Activated T-helper 1 cell treated with anti-CD3 and anti-CD28 coated beads, Interleukin-12 subunit alpha, Interleukin-12 subunit beta, Interleukin-2, Interleukin-4 antibody, amounts not matched to agents 30 ng/mL and 10 ng/mL and 1 ng/mL, durations not matched to agents 14 hours and 24 hours and 36 hours (primary cell): ENCODE measurements around the gene CEP112. TPM values are rescaled to one million over a fixed set of nuclear protein-coding genes. Genes with fewer than 3 reads are reported as not detected.

ENCODE experiments used
- DNase-seq: peaks from one replicate; pipeline ENCODE4 v3.0.0; 2021; ENCODE audit warnings: low spot score
- H3K27ac Mint-ChIP-seq: one replicate; pipeline ENCODE4 v1.8.0; 2021; ENCODE audit warnings: mild to moderate bottlenecking, mixed read lengths
- H3K27me3 Mint-ChIP-seq: one replicate; pipeline ENCODE4 v1.8.0; 2022; ENCODE audit warnings: mild to moderate bottlenecking, moderate library complexity, mixed read lengths; ENCODE audit not compliant: insufficient read depth
- H3K36me3 Mint-ChIP-seq: one replicate; pipeline ENCODE4 v1.8.0; 2021; ENCODE audit warnings: low read depth, mixed read lengths
- H3K4me1 Mint-ChIP-seq: one replicate; pipeline ENCODE4 v1.8.0; 2021; ENCODE audit warnings: low read depth, mixed read lengths
- H3K4me3 Mint-ChIP-seq: one replicate; pipeline ENCODE4 v1.8.0; 2021; ENCODE audit warnings: mild to moderate bottlenecking, moderate library complexity, mixed read lengths
- H3K9me3 Mint-ChIP-seq: one replicate; pipeline ENCODE4 v1.8.0; 2021; ENCODE audit warnings: mixed read lengths
- intact Hi-C: fragments of 100-400 bp; cut with micrococcal nuclease; formaldehyde crosslinking; loops from one replicate; pipeline ENCODE4 v1.15.1; 2024
- total RNA-seq: library from RNA; stranded (reverse); gene quantifications from 2 replicates; pipeline ENCODE4 v1.2.3, GENCODE V29; 2022

The CEP112 gene
- total RNA-seq, 1 donor from 2014 or later, result 1.7 TPM

- Mint-ChIP-seq H3K4me1 (peaks cover 17% of the 10 kb centered on the region), H3K27ac (no peak overlapping the region), H3K27me3 (peaks cover 2% of the 10 kb centered on the region), H3K4me3 (no peak overlapping the region), H3K9me3 (no peaks in the 10 kb centered on the region), H3K36me3 (no peaks in the 10 kb centered on the region)
- DNase-seq, result no peak
- intact Hi-C loops, result no loop called here
These were observed 115.3 kb downstream of the CEP112 start for GRCh38 chr17:66076546-66077190.

- H3K4me1 Mint-ChIP-seq, result peaks cover 17% of the 10 kb centered on the region
- intact Hi-C loops, result no loop called here
- H3K27me3 Mint-ChIP-seq, result peaks cover 6% of the 10 kb centered on the region
- no peak overlapping the region for H3K27ac Mint-ChIP-seq
- no peak for DNase-seq
- H3K9me3 Mint-ChIP-seq, result no peaks in the 10 kb centered on the region
- no peaks in the 10 kb centered on the region for H3K36me3 Mint-ChIP-seq
- no peak overlapping the region for H3K4me3 Mint-ChIP-seq
These were observed 118.5 kb downstream of the CEP112 start for GRCh38 chr17:66073384-66073783.

- intact Hi-C loops, result no loop called here
- H3K36me3 Mint-ChIP-seq, result no peaks in the 10 kb centered on the region
- peaks cover 3% of the 10 kb centered on the region for H3K27me3 Mint-ChIP-seq
- no peaks in the 10 kb centered on the region for H3K4me1 Mint-ChIP-seq
- H3K9me3 Mint-ChIP-seq, result no peaks in the 10 kb centered on the region
- H3K27ac Mint-ChIP-seq, result no peak overlapping the region
- DNase-seq, result no peak
- H3K4me3 Mint-ChIP-seq, result no peak overlapping the region
These were observed 128.2 kb downstream of the CEP112 start for GRCh38 chr17:66063686-66064085.

GRCh38 chr17:66056148-66056547 lies 135.8 kb downstream of the CEP112 start:
- intact Hi-C loops, result no loop called here
- Mint-ChIP-seq H3K27ac (no peak overlapping the region), H3K36me3 (no peaks in the 10 kb centered on the region), H3K27me3 (no peaks in the 10 kb centered on the region), H3K4me3 (no peak overlapping the region), H3K4me1 (no peaks in the 10 kb centered on the region), H3K9me3 (no peaks in the 10 kb centered on the region)
- DNase-seq, result no peak

- Mint-ChIP-seq H3K9me3 (peaks cover 8% of the 10 kb centered on the region), H3K4me3 (no peak overlapping the region), H3K27me3 (no peaks in the 10 kb centered on the region), H3K4me1 (no peaks in the 10 kb centered on the region), H3K27ac (no peak overlapping the region), H3K36me3 (no peaks in the 10 kb centered on the region)
- intact Hi-C loops, result no loop called here
- no peak for DNase-seq
These were observed 137.7 kb downstream of the CEP112 start for GRCh38 chr17:66054242-66054641.

- no peak overlapping the region for H3K4me3 Mint-ChIP-seq
- H3K27me3 Mint-ChIP-seq, result no peaks in the 10 kb centered on the region
- no peaks in the 10 kb centered on the region for H3K9me3 Mint-ChIP-seq
- H3K4me1 Mint-ChIP-seq, result no peaks in the 10 kb centered on the region
- H3K36me3 Mint-ChIP-seq, result no peaks in the 10 kb centered on the region
- no peak for DNase-seq
- H3K27ac Mint-ChIP-seq, result no peak overlapping the region
- intact Hi-C loops, result no loop called here
These were observed 147.8 kb downstream of the CEP112 start for GRCh38 chr17:66044083-66044482.

GRCh38 chr17:66043419-66043818 lies 148.5 kb downstream of the CEP112 start:
- intact Hi-C loops, result no loop called here
- Mint-ChIP-seq H3K36me3 (no peaks in the 10 kb centered on the region), H3K27ac (no peak overlapping the region), H3K9me3 (no peaks in the 10 kb centered on the region), H3K27me3 (no peaks in the 10 kb centered on the region), H3K4me3 (no peak overlapping the region), H3K4me1 (no peaks in the 10 kb centered on the region)
- DNase-seq, result no peak

- DNase-seq, result no peak
- Mint-ChIP-seq H3K27me3 (no peaks in the 10 kb centered on the region), H3K4me3 (no peak overlapping the region), H3K27ac (no peak overlapping the region), H3K9me3 (no peaks in the 10 kb centered on the region), H3K36me3 (no peaks in the 10 kb centered on the region), H3K4me1 (no peaks in the 10 kb centered on the region)
- intact Hi-C loops, result no loop called here
These were observed 151.5 kb downstream of the CEP112 start for GRCh38 chr17:66040402-66040801.

GRCh38 chr17:66038125-66038524 lies 153.8 kb downstream of the CEP112 start:
- Mint-ChIP-seq H3K9me3 (no peaks in the 10 kb centered on the region), H3K27ac (no peak overlapping the region), H3K36me3 (no peaks in the 10 kb centered on the region), H3K4me1 (no peaks in the 10 kb centered on the region), H3K4me3 (no peak overlapping the region), H3K27me3 (no peaks in the 10 kb centered on the region)
- no peak for DNase-seq
- intact Hi-C loops, result no loop called here

- Mint-ChIP-seq H3K4me3 (no peak overlapping the region), H3K36me3 (no peaks in the 10 kb centered on the region), H3K4me1 (no peaks in the 10 kb centered on the region), H3K27me3 (peaks cover 2% of the 10 kb centered on the region), H3K27ac (no peak overlapping the region), H3K9me3 (no peaks in the 10 kb centered on the region)
- intact Hi-C loops, result no loop called here
- DNase-seq, result no peak
These were observed 154.7 kb downstream of the CEP112 start for GRCh38 chr17:66037221-66037620.

- DNase-seq, result no peak
- no peak overlapping the region for H3K4me3 Mint-ChIP-seq
- no peaks in the 10 kb centered on the region for H3K9me3 Mint-ChIP-seq
- no peak overlapping the region for H3K27ac Mint-ChIP-seq
- no peaks in the 10 kb centered on the region for H3K36me3 Mint-ChIP-seq
- H3K4me1 Mint-ChIP-seq, result no peaks in the 10 kb centered on the region
- intact Hi-C loops, result no loop called here
- peaks cover 5% of the 10 kb centered on the region for H3K27me3 Mint-ChIP-seq
These were observed 159.7 kb downstream of the CEP112 start for GRCh38 chr17:66032082-66032712.

- Mint-ChIP-seq H3K36me3 (no peaks in the 10 kb centered on the region), H3K9me3 (peaks cover 25% of the 10 kb centered on the region), H3K27ac (no peak overlapping the region), H3K4me1 (no peaks in the 10 kb centered on the region), H3K27me3 (peaks cover 5% of the 10 kb centered on the region), H3K4me3 (no peak overlapping the region)
- DNase-seq, result no peak
- intact Hi-C loops, result no loop called here
These were observed 166.4 kb downstream of the CEP112 start for GRCh38 chr17:66025551-66025950.

GRCh38 chr17:66021757-66022156 lies 170.2 kb downstream of the CEP112 start:
- H3K4me1 Mint-ChIP-seq, result no peaks in the 10 kb centered on the region
- intact Hi-C loops, result no loop called here
- H3K27ac Mint-ChIP-seq, result no peak overlapping the region
- DNase-seq, result no peak
- no peak overlapping the region for H3K4me3 Mint-ChIP-seq
- peaks cover 2% of the 10 kb centered on the region for H3K27me3 Mint-ChIP-seq
- no peaks in the 10 kb centered on the region for H3K36me3 Mint-ChIP-seq
- peaks cover 25% of the 10 kb centered on the region for H3K9me3 Mint-ChIP-seq

GRCh38 chr17:66018786-66019185 lies 173.1 kb downstream of the CEP112 start:
- intact Hi-C loops, result no loop called here
- Mint-ChIP-seq H3K27me3 (peaks cover 2% of the 10 kb centered on the region), H3K36me3 (no peaks in the 10 kb centered on the region), H3K9me3 (peaks cover 9% of the 10 kb centered on the region), H3K4me1 (no peaks in the 10 kb centered on the region), H3K4me3 (no peak overlapping the region), H3K27ac (no peak overlapping the region)
- DNase-seq, result no peak
